NT2/D1 (cell line): ENCODE results near the gene NFATC3.

ENCODE experiments used
- DNase-seq: peaks from one replicate; pipeline ENCODE4 v3.0.0-alpha.2; 2011; ENCODE audit warnings: low read depth, low spot score
- H3K27me3 ChIP-seq: 2 replicates; pipeline ENCODE4 v1.6.0; 2011; ENCODE audit warnings: mild to moderate bottlenecking; ENCODE audit not compliant: insufficient read length, insufficient read depth
- H3K36me3 ChIP-seq: 2 replicates; pipeline ENCODE4 v1.6.1; 2011; ENCODE audit warnings: mild to moderate bottlenecking, low read length, mixed read lengths; ENCODE audit not compliant: insufficient read depth, insufficient read length
- H3K4me1 ChIP-seq: 2 replicates; pipeline ENCODE4 v1.5.1; 2011; ENCODE audit not compliant: insufficient read depth, insufficient read length
- H3K4me3 ChIP-seq: 2 replicates; pipeline ENCODE4 v1.5.1; 2011; ENCODE audit warnings: low read depth; ENCODE audit not compliant: insufficient read length
- H3K9ac ChIP-seq: 2 replicates; pipeline ENCODE4 v1.6.0; 2011; ENCODE audit warnings: low read depth; ENCODE audit not compliant: insufficient read length
- H3K9me3 ChIP-seq: 2 replicates; pipeline ENCODE4 v1.5.1; 2011; ENCODE audit warnings: mild to moderate bottlenecking, low read length; ENCODE audit not compliant: insufficient read depth
- SUZ12 ChIP-seq: IDR thresholded peaks from 2 replicates; pipeline ENCODE4 v1.6.1; 2011; ENCODE audit not compliant: insufficient read length, insufficient read depth; ENCODE audit errors: extremely low read depth
- YY1 ChIP-seq: IDR thresholded peaks from 2 replicates; pipeline ENCODE4 v1.6.1; 2011; ENCODE audit not compliant: insufficient read length, insufficient read depth
- ZNF274 ChIP-seq: IDR thresholded peaks from 2 replicates; pipeline ENCODE4 v1.6.1; 2011; ENCODE audit warnings: mild to moderate bottlenecking, low read depth, low read length

The NFATC3 gene

GRCh38 chr16:68066763-68067162 is 18.4 kb upstream of the NFATC3 start:
- H3K4me3 ChIP-seq, result no peak overlapping the region
- peaks cover 59% of the 10 kb centered on the region for H3K36me3 ChIP-seq
- no peak for TF ChIP-seq YY1
- no peak for TF ChIP-seq ZNF274
- no peak for TF ChIP-seq SUZ12
- H3K27me3 ChIP-seq, result no peaks in the 10 kb centered on the region
- H3K4me1 ChIP-seq, result peaks cover 3% of the 10 kb centered on the region
- no peaks in the 10 kb centered on the region for H3K9me3 ChIP-seq
- no peak for DNase-seq
- no peak overlapping the region for H3K9ac ChIP-seq

GRCh38 chr16:68068926-68069325 is 16.2 kb upstream of the NFATC3 start:
- no peak overlapping the region for H3K9ac ChIP-seq
- TF ChIP-seq SUZ12 (no peak), YY1 (no peak), ZNF274 (no peak)
- no peaks in the 10 kb centered on the region for H3K27me3 ChIP-seq
- no peak overlapping the region for H3K4me3 ChIP-seq
- H3K9me3 ChIP-seq, result no peaks in the 10 kb centered on the region
- peaks cover 67% of the 10 kb centered on the region for H3K36me3 ChIP-seq
- DNase-seq, result no peak
- H3K4me1 ChIP-seq, result peaks cover 3% of the 10 kb centered on the region

GRCh38 chr16:68069511-68070248 is 15.5 kb upstream of the NFATC3 start:
- DNase-seq, result no peak
- no peaks in the 10 kb centered on the region for H3K27me3 ChIP-seq
- H3K9me3 ChIP-seq, result no peaks in the 10 kb centered on the region
- H3K9ac ChIP-seq, result no peak overlapping the region
- TF ChIP-seq SUZ12, result no peak
- TF ChIP-seq ZNF274, result no peak
- TF ChIP-seq YY1, result no peak
- H3K36me3 ChIP-seq, result peaks cover 71% of the 10 kb centered on the region
- H3K4me1 ChIP-seq, result peaks cover 3% of the 10 kb centered on the region
- no peak overlapping the region for H3K4me3 ChIP-seq

- H3K9ac ChIP-seq, result no peak overlapping the region
Observed at GRCh38 chr16:68070249-68070730, 14.9 kb upstream of the NFATC3 start.

GRCh38 chr16:68070806-68071517 is 14.2 kb upstream of the NFATC3 start:
- no peaks in the 10 kb centered on the region for H3K27me3 ChIP-seq
- TF ChIP-seq ZNF274, result no peak
- no peak for TF ChIP-seq SUZ12
- no peak for TF ChIP-seq YY1
- no peak for DNase-seq
- H3K36me3 ChIP-seq, result peaks cover 84% of the 10 kb centered on the region
- H3K9ac ChIP-seq, result no peak overlapping the region
- no peak overlapping the region for H3K4me3 ChIP-seq
- no peaks in the 10 kb centered on the region for H3K9me3 ChIP-seq
- H3K4me1 ChIP-seq, result no peaks in the 10 kb centered on the region

More at GRCh38 chr16:68070249-68070730, 14.9 kb upstream of the NFATC3 start:
- no peak overlapping the region for H3K4me3 ChIP-seq
- no peaks in the 10 kb centered on the region for H3K9me3 ChIP-seq
- no peak for DNase-seq
- no peaks in the 10 kb centered on the region for H3K4me1 ChIP-seq
- peaks cover 77% of the 10 kb centered on the region for H3K36me3 ChIP-seq
- no peak for TF ChIP-seq SUZ12
- TF ChIP-seq YY1, result no peak
- no peak for TF ChIP-seq ZNF274
- H3K27me3 ChIP-seq, result no peaks in the 10 kb centered on the region

DNA sequence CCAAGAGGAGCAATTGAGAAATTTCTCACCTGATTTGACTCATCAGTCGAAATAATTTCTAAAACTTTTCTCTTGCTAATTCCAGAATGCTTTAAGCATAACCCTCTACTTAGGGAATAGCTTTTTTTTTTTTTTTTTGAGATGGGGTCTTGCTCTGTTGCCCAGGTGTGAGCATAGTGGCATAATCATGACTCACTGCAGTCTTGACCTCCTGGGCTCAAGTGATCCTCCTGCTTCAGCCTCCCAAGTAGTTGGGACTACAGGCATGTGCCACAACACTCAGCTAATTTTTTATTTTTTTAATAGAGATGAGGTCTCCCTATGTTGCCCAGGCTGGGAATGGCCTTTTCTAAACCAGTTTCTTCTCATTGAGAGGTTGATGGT is 13.7 kb upstream of the NFATC3 start:
- TF ChIP-seq SUZ12 (no peak), ZNF274 (no peak), YY1 (no peak)
- no peaks in the 10 kb centered on the region for H3K27me3 ChIP-seq
- no peaks in the 10 kb centered on the region for H3K4me1 ChIP-seq
- no peak overlapping the region for H3K9ac ChIP-seq
- peaks cover 84% of the 10 kb centered on the region for H3K36me3 ChIP-seq
- DNase-seq, result no peak
- H3K4me3 ChIP-seq, result no peak overlapping the region
- no peaks in the 10 kb centered on the region for H3K9me3 ChIP-seq

DNA sequence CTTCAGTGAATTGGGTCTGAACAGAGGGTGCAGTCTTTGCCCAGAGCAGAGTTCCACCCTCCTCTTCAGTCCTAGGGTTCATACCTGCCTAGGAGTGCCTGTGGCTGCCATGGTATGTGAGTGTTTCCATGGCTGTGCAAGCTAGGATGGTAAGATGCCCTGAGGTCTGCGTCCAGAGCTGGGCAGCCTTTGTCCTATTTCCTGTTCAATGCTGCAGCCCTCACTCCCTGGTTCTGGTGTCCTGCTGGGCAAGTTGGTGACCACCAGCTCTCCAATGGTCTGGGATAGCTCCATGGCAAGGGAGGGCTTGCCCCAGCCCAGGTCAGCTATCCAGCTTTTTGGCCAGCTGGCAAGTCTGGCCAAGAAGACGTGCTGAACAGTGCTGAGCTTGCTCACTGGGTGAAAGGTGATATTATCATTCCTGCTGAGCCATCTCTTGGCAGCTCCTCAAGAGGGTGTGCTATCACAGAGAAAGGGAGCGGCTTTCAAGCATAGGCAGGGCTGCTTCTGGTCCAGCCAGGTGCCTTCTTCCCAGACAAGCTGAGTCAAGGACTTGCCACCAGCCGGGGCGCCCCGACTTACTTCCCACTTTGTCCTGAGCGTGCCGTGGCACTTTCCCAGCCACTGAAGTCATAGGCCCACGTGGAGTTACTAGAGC is 13.0 kb upstream of the NFATC3 start:
- peaks cover 84% of the 10 kb centered on the region for H3K36me3 ChIP-seq
- DNase-seq, result no peak
- no peak for TF ChIP-seq SUZ12
- no peak for TF ChIP-seq YY1
- no peak for TF ChIP-seq ZNF274
- H3K9me3 ChIP-seq, result no peaks in the 10 kb centered on the region
- no peaks in the 10 kb centered on the region for H3K27me3 ChIP-seq
- no peak overlapping the region for H3K4me3 ChIP-seq
- no peaks in the 10 kb centered on the region for H3K4me1 ChIP-seq
- H3K9ac ChIP-seq, result no peak overlapping the region
